ENCODE results near the gene HSPG2.
"Not testable (repeated sequence)": the region's sequence is repeated elsewhere in the genome, so short reads cannot be mapped to it uniquely, and the experiment has no call there.

Gene HSPG2

GRCh38 chr1:21821385-21822019, 115.6 kb downstream of the HSPG2 start:
- no peak for DNase-seq

GRCh38 chr1:21820597-21821232, 116.4 kb downstream of the HSPG2 start:
- DNase-seq, result no peak

GRCh38 chr1:21818656-21819055, 118.5 kb downstream of the HSPG2 start:
- DNase-seq, result peak; percentile 48 to 82 (median 65)

- peak in 2 of 3 donors; percentile 18 to 20 for DNase-seq
These were observed 120.4 kb downstream of the HSPG2 start for GRCh38 chr1:21816602-21817302.

DNA sequence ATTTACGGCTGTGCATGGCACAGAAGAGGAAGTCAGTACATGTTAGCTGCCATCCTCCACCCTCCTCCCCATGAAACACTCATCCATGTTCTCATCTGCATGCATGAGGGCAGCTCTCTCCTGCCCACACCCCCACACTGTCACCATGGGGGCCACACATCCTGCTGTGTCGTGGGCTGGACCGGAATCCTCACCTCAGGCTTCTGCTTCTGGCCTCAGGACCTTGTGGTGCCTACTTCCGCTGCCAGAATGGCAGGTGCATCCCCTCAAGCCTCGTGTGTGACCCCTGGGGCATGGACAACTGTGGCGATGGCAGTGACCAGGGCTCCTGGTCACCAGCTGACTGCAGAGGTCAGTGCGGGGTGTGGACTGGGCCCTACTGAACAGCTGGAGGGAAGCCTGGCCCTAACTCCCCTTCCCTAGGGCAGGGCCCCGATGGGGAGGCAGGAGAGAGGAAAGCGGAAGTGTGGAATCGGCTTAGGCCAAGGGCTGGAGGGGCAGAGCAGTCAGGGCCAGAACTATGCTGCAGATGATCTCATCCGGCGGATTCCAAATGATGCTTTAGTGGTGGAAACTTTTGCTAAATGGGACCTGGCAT, 121.3 kb downstream of the HSPG2 start:
- peak; percentile 71 to 78 (median 78) for DNase-seq

DNA sequence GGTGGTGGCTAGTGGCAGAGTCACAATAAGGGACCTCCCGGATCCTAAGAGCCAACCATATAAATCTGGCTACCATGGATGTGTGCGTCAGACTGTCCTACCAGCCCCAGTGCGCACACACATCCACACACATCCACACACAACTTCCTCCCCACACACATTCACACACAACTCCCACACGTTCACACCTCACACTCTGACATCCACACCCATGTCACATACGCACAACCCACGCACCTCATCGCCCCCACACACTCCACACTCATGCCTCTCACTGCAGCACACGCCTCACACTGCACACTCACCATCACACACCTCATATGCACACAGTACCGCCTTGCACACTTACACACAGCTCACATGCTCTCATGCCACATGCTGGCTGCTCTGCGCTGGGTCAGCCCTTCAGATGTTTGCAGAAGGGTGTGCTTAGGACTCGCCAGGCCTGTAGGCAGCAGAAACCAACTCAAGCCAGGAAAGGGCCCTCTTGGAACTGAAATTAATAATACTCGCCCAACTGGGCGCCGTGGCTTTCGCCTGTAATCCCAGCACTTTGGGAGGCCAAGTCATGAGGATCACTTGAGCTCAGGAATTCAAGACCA, 122.0 kb downstream of the HSPG2 start:
- DNase-seq, result no peak

DNA sequence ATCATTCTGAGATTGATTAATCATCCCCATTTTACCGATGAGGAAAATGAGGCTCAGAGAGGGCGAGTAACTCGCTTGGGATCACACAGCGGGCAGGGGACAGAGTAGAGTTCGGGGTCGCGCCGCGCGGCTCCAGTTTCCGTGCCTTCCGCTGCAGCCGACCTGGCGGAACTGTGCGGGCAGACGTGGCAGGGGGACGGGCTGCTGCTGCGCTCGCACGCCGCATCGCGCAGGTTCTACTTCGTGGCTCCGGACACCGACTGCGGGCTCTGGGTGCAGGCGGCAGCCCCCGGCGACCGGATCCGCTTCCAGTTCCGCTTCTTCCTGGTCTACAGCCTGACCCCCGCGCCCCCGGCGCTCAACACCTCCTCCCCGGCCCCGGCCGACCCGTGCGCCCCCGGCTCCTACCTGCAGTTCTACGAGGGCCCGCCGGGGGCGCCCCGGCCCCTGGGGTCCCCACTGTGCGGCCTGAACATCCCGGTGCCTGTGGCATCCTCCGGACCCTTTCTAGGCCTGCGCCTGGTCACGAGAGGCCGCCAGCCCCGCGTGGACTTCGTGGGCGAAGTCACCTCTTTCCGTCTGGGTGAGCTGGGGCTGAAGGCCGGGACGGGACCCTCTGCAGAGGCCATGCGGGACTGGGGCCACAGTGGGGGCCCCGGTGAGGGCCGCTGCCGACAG, 122.7 kb downstream of the HSPG2 start:
- DNase-seq, result peak in 2 of 3 donors; percentile 20 to 57

DNA sequence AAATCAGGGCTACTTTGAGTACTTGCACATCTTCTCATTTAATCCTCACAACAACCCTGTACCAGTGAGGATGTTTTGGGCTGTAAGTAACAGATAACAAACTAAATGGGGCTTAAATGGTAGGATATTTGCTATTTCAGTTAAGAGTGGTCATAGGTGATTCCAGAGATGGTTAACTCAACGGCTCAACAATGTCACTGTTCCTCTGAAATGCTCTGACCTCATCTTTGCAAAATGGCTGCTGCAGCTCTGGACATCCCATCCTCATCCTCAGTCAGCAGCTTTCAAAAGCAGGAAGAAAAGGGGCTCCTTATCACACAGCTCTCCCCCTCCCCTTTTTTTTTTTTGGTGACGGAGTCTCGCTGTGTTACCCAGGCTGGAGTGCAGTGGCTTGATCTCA, 123.6 kb downstream of the HSPG2 start:
- DNase-seq, result no peak

DNA sequence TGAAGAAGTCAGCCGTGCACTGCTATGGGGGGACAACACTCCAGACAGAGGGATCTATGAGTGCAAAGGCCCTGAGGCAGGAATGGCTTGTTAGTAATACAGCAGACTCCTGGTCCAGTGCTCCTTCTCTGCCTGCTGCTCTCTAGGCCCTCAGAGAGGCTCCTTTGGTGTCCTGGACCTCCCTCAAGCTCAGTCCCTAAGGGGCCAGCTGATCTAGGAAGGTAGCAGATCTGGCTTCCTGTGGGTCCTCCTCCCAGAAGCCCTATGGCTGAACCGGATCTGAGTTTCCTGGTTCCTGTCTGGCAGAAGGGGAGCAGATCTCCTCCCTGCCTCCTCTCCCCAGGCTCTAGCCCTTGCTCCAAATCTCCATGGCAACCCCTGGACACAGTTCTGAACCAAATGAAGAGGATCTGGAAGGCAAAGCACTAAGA, 125.2 kb downstream of the HSPG2 start, which contains the start of gene LDLRAD2:
Gene LDLRAD2 (plus strand): TSS at position 391 of the 431 bp plus-strand sequence. CDS start 187 bp downstream, outside the sequence.
- no peak for DNase-seq

DNA sequence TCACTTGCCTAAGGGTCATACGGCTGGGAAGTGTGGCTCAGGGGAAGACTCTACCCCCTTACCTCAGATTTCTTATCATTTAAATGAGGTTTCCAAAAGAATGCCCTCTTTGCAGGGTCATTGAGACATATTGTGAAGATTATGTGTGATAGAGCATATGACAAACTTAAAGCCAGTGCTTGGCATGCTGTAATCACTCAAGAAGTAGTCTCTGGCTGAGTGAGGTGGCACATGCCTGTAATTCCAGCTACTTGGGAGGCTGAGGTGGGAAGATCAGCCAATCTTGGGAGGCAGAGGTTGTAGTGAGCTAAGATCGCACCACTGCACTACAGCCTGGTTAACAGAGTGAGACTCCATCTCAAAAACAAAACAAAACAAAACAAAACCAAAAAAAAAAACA, 132.6 kb downstream of the HSPG2 start:
- no peak for DNase-seq

GRCh38 chr1:21801100-21801499, 136.0 kb downstream of the HSPG2 start:
- DNase-seq, result no peak

GRCh38 chr1:21799730-21800129, 137.4 kb downstream of the HSPG2 start:
- no peak for DNase-seq

DNA sequence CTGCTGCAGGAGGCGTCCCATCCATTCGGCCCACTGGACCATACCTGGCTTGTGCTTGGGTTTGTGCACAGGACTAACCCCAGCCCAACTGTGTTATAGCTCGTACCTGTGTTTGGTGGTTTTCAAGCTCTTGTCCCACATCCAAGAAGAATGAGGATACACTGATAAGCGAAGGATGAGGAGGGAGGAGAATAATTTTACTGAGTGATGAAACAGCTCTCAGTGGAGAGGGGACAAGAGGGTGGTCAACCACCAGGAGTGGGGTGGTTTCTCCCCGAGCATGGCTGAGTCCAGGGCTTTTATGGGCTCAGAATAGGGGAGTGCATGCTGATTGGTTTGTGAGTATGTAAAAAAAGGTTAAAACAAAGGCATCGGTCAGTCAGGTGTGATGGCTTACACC, 142.0 kb downstream of the HSPG2 start:
- DNase-seq, result no peak

GRCh38 chr1:21794656-21795055, 142.5 kb downstream of the HSPG2 start:
- no peak for DNase-seq

DNA sequence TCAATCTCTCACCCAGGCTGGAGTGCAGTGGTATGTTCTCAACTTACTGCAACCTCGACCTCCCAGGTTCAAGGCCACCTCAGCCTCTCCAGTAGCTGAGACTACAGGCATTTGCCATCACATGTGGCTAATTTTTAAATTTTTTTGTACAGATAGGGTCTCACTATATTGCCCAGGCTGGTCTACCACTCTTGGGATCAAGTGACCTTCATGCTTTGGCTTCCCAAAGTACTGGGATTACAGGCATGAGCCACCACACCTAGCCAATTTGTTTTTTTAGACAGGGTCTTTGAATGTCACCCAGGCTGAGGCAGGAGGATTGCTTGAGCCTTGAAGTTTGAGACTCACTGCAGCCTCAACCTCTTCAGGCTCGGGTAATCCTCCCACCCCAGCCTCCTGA, 144.0 kb downstream of the HSPG2 start:
- DNase-seq, result no peak

DNA sequence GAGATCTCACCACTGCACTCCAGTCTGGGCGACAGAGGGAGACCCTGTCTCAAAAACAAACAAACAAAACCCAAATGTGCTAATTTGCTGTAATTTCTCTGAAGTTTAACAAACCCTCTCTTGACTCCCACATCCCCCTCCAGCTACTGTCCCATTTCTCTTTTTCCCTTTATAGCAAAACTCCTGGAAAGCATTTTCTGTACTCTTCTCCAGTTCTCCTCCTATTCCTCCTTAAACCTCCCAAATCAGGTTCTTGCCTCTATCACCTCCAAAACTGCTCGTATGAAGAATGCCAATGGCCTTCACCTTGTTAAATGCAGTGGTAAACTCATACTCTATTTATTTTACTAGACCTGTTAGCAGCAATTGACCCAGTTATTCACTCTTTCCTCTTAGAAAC, 150.5 kb downstream of the HSPG2 start:
- no peak for DNase-seq

GRCh38 chr1:21785764-21786163, 151.3 kb downstream of the HSPG2 start:
- DNase-seq, result not testable (repeated sequence)

GRCh38 chr1:21783679-21784603, 153.2 kb downstream of the HSPG2 start:
- no peak for DNase-seq

DNA sequence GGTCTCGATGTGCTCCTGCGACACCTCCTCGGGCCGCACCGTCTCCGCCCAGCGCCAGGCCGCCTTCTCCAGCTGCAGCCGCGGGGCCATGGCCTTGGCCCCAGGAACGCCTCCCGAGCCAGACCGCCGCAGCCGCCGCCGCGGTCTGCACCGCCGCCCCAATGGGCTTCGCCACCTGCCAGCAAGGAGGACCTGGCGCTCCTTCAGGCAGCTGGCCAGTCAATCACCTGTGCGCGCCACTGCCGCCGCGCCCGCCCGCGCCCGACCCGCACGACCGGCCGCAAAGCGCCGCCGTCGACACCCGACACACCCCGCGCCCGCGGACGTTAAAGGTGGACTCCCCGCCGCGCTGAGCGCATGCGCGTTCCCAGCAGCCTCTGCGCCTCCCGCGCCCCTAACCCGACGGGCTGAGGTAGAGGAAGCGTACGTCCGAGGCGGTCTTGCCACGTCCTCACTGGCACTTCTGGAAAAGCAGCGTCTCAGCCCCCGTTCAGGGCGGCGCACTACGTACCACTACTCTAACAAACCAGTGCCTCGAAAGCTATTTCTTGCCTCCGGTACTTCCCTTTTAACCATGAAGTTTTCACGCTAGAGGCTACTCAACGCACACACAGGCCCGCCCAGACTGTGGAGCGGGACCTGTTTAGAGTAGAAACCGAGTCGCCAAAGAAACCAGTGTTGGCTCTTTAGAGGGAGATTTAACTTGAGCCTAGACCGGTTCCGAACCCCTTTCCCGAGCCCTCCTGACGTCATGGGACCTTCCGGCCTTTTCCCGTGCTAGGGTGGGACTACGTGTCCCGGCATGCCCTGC, 154.0 kb downstream of the HSPG2 start, which contains the start of gene USP48:
Gene USP48 (minus strand): TSS at position 282 of the 811 bp plus-strand sequence. CDS start 192 bp downstream, at position 90.
- peak; percentile 98 to 99 (median 98) for DNase-seq

- peak; percentile 56 to 65 (median 61) for DNase-seq
These were observed 154.7 kb downstream of the HSPG2 start for GRCh38 chr1:21782349-21782867.
